Ectodermal cell (in vitro differentiated cells): Measurements from ENCODE around the gene CNTNAP5.

Experiments
- H3K27ac ChIP-seq: 2 replicates; pipeline ENCODE4 v1.7.0; 2013; ENCODE audit warnings: mild to moderate bottlenecking, low read depth, low read length; ENCODE audit not compliant: insufficient read depth, poor library complexity, severe bottlenecking
- H3K27me3 ChIP-seq: 2 replicates; pipeline ENCODE4 v1.7.0; 2013; ENCODE audit warnings: mild to moderate bottlenecking, low read length; ENCODE audit not compliant: insufficient read depth, control insufficient read depth, poor library complexity, severe bottlenecking
- H3K36me3 ChIP-seq: one replicate; pipeline ENCODE4 v1.7.0; 2013; ENCODE audit warnings: low read length; ENCODE audit not compliant: control insufficient read depth, insufficient read depth
- H3K4me1 ChIP-seq: one replicate; pipeline ENCODE4 v1.7.0; 2013; ENCODE audit warnings: low read length; ENCODE audit not compliant: control insufficient read depth, insufficient read depth
- H3K4me3 ChIP-seq: 2 replicates; pipeline ENCODE4 v1.7.0; 2013; ENCODE audit warnings: low read depth, low read length, control low read depth; ENCODE audit not compliant: insufficient read depth
- H3K9me3 ChIP-seq: 2 replicates; pipeline ENCODE4 v1.7.0; 2013; ENCODE audit warnings: mild to moderate bottlenecking, low read length, moderate library complexity; ENCODE audit not compliant: control insufficient read depth
- WGBS, 2 experiments: methylation state at CpG; one replicate each; pipeline ENCODE4 v1.1.7; 2013; ENCODE audit warnings: missing lambda C conversion rate in 2 of 2; 5-methylcytosine and 5-hydroxymethylcytosine counted together

Gene CNTNAP5

DNA sequence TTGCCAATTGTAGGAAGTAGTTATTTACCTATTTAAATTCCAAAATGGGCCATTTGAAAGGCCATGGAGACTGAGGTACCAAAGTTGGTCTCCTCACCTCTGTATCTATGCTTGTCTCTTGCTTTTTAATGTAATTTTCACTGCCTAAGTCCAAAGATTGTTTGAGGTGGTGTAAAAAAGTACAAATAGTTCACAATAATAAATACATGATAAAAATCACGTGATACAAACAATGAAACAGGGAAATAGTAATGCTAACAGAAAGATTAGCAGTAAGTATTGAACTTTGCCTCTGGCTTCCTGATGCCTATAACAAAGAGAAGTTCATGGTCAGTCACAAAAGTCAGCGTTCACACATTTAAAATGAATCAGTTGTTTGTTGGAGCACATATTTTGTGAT, 67.6 kb downstream of the CNTNAP5 start:
- H3K9me3 ChIP-seq: no peaks in the 10 kb centered on the region
- 82 to 100% methylated on average over 2 of the region's 2 CpGs for WGBS, 2 experiments
- H3K27ac ChIP-seq: no peak overlapping the region
- H3K27me3 ChIP-seq: no peaks in the 10 kb centered on the region
- H3K36me3 ChIP-seq: no peaks in the 10 kb centered on the region
- no peaks in the 10 kb centered on the region for H3K4me1 ChIP-seq
- H3K4me3 ChIP-seq: no peak overlapping the region

DNA sequence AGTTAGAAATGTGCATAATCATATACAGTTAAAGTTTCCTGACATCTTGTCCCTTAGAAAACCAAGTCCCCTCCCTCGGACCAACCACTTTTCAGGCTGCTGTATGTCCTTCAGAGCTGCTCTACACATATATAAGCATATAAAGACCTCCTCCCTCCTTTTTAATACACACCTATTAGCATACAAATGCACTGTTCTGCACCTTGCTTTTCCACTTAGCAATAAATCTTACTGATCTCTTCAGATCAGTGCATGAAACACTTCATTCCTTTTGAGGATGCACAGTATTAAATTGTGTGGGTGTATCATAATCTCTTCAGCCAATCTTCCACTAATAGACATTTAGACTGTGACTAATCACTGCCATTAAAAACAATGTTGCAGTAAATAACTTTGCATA, 79.8 kb downstream of the CNTNAP5 start:
- Histone ChIP-seq H3K4me1 (no peaks in the 10 kb centered on the region), H3K9me3 (no peaks in the 10 kb centered on the region), H3K36me3 (no peaks in the 10 kb centered on the region), H3K4me3 (no peak overlapping the region), H3K27ac (no peak overlapping the region), H3K27me3 (no peaks in the 10 kb centered on the region)
- WGBS, 2 experiments: 87 to 91% methylated on average over 1 of the region's 1 CpG

DNA sequence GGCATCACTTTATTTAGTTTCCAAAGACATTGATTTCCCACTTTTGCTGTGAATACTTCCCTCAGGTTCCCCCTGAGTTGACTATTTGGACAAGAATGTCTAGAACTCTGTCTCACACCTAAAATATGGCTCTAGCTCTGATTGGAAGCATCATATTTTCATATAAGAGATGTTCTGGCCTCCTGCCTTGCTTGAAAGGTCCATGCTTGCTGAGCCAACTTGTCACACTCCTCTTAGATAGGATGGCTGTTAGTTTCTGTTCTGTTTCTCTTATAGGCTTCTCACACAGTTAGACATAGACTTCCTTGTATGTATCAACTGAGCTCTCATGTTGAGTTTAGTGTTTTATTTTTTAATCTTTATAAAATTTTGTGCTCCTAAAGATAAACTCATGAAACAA, 87.1 kb downstream of the CNTNAP5 start:
- no peaks in the 10 kb centered on the region for H3K27me3 ChIP-seq
- no peak overlapping the region for H3K4me3 ChIP-seq
- no peaks in the 10 kb centered on the region for H3K4me1 ChIP-seq
- no peaks in the 10 kb centered on the region for H3K9me3 ChIP-seq
- no peaks in the 10 kb centered on the region for H3K36me3 ChIP-seq
- H3K27ac ChIP-seq: no peak overlapping the region

DNA sequence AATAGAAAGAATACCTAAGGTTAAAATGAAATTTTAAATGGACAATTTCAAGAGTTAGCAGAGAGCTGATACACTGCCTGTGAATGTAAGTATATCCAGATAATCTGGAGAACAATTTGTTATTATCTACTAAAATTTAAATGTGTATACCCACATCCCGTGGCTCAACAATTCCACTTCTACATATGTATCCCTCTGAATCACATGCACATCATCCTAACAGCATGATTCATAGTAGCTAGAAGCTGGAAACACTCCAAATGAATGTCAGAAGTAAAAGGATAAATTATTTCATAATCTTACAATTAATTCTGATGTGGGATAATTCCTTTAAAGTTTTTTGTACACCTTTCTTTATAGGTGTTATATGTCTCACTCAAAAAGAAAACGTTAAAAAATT, 87.9 kb downstream of the CNTNAP5 start:
- WGBS, 2 experiments: 71% methylated on average over 1 of the region's 2 CpGs; no CpG with 5 or more reads in 1 of the 2 experiments
- no peaks in the 10 kb centered on the region for H3K36me3 ChIP-seq

DNA sequence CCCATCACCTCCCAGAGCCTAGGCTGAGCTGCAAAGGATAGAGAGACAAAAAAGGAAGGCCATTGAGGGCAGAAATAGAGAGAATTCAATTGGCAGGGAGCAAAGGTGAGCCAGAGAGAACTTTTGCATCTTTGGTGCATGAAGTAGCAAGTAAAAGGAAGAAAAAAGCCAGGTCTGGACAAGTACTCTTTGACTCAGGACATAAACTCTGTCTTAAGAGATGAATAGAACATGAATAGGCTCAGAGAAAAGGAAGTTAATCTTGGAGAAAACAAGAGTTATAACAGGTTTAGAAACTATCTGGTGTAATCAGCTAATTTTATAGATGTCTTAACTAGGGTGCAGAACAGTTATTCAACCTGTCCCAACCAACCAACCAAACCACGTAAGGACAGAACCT, 95.2 kb downstream of the CNTNAP5 start:
- Histone ChIP-seq H3K27ac (no peak overlapping the region), H3K27me3 (no peaks in the 10 kb centered on the region), H3K4me3 (no peak overlapping the region), H3K9me3 (no peaks in the 10 kb centered on the region), H3K36me3 (no peaks in the 10 kb centered on the region), H3K4me1 (no peaks in the 10 kb centered on the region)
- WGBS, 2 experiments: 96 to 100% methylated on average over 1 of the region's 1 CpG

More for the DNA sequence above, 87.9 kb downstream of the CNTNAP5 start:
- H3K4me3 ChIP-seq: no peak overlapping the region
- no peaks in the 10 kb centered on the region for H3K9me3 ChIP-seq
- H3K27me3 ChIP-seq: no peaks in the 10 kb centered on the region
- H3K4me1 ChIP-seq: no peaks in the 10 kb centered on the region
- no peak overlapping the region for H3K27ac ChIP-seq

DNA sequence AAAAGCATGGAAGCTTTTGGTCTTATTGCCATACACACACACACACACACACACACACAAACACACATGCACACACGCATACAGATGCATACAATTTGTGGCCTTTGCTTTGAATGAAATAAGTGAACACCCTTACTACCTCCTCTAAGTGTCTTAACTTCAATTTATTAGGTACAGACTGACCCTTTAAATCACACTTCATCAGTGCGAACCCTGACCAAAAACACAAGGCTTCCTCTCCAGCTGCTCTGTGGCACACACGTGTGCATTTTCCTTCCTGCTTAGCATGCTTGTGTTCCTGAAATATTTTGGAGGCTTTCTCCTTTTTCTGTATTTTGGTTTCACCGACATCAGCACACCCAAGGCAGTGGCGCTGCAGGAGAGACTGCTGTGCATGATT, 96.0 kb downstream of the CNTNAP5 start:
- Histone ChIP-seq H3K27ac (no peak overlapping the region), H3K27me3 (no peaks in the 10 kb centered on the region), H3K4me3 (no peak overlapping the region), H3K9me3 (no peaks in the 10 kb centered on the region), H3K36me3 (no peaks in the 10 kb centered on the region), H3K4me1 (no peaks in the 10 kb centered on the region)
- WGBS, 2 experiments: 92 to 94% methylated on average over 5 of the region's 5 CpGs

DNA sequence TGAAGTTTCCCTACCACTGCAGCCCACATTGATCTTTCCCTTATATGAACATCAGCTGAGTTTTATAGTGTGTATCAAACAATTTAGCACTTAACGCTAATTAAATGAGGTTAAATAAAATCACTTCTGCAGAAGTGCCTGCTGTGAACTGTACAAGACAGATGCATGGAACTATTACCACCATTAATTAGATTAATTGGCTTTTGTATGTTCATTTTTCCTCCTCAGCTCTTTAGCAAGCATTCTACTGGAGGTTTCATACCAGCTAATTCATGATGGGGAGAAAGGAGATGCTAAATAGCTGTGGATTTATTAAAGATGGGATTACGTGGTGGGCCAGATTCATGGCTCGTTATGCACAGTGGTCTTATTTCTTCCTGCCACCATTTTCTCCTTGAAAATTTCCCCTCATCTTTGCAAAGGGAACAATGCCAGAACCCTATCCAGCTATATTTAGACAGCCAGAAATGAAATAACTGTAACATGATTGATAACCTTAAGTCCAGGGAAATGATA, 96.7 kb downstream of the CNTNAP5 start:
- H3K9me3 ChIP-seq: no peaks in the 10 kb centered on the region
- H3K4me3 ChIP-seq: no peak overlapping the region
- H3K4me1 ChIP-seq: no peaks in the 10 kb centered on the region
- H3K27me3 ChIP-seq: no peaks in the 10 kb centered on the region
- H3K36me3 ChIP-seq: no peaks in the 10 kb centered on the region
- WGBS, 2 experiments: 95 to 97% methylated on average over 2 to 3 of the region's 3 CpGs
- H3K27ac ChIP-seq: no peak overlapping the region

DNA sequence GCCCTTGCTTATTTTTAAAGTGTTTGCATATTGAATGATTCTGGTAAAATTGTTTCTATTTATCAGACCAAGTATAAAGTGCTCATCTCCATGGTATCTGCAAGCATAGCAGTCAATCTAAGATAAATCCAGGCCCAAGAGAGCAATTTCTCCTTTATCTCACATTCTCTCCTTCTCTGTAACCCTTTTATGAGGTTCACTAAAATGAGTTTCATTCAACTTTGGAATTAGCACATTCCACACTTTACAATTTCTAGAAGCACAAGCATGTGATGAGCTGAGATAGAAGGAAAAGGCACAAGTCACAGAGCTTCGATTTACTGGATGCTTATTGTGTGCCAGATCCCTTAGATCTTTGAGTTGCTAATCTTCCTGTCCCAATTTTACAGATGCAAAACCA, 97.3 kb downstream of the CNTNAP5 start:
- Histone ChIP-seq H3K27me3 (no peaks in the 10 kb centered on the region), H3K4me3 (no peak overlapping the region), H3K36me3 (no peaks in the 10 kb centered on the region), H3K27ac (no peak overlapping the region), H3K9me3 (no peaks in the 10 kb centered on the region), H3K4me1 (no peaks in the 10 kb centered on the region)
- WGBS, 2 experiments: 95 to 100% methylated on average over 1 of the region's 1 CpG

DNA sequence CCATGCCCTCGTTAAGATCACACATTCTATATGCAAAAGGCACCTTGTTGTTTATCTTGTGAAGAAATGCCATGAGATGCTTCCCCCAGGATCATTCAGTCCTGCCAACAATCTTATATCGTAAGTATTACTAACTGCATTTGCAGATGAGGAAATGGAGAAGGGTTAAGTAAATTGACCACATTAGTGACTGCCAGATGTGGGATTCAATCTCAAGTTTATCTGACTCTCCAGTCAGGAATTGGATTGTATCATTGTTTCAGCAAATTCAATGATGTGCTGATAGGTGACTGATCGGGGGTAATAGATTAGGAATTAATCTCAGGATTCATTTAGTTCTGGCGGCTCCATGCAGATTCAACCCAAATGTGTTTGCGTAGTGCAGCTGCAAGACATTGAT, 106.2 kb downstream of the CNTNAP5 start:
- WGBS, 2 experiments: 97 to 98% methylated on average over 5 of the region's 5 CpGs
- no peaks in the 10 kb centered on the region for H3K36me3 ChIP-seq
- H3K27me3 ChIP-seq: no peaks in the 10 kb centered on the region

DNA sequence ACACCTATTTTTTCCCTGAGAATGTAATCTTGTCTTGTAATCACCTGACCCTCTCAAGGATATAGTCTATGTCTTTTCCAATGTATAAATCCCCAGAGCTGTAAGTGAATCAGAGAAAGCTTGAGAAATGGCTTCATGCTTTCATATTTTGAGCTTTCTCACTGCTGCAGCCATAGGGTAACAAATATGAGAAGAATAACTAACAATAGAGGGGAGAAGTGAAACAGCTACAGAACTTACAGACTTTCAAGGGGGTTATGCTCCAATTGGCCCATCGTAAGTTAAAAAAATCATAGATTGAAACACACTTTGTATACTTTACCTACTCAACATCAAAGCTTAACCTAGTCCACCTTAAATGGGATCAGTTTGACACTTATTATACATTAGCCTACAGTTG, 111.0 kb downstream of the CNTNAP5 start:
- H3K27me3 ChIP-seq: no peaks in the 10 kb centered on the region
- no peaks in the 10 kb centered on the region for H3K9me3 ChIP-seq
- no peaks in the 10 kb centered on the region for H3K36me3 ChIP-seq
- H3K4me3 ChIP-seq: no peak overlapping the region
- no peaks in the 10 kb centered on the region for H3K4me1 ChIP-seq
- WGBS, 2 experiments: 91 to 97% methylated on average over 1 of the region's 1 CpG
- H3K27ac ChIP-seq: no peak overlapping the region

More for the DNA sequence above, 106.2 kb downstream of the CNTNAP5 start:
- H3K9me3 ChIP-seq: no peaks in the 10 kb centered on the region
- no peak overlapping the region for H3K4me3 ChIP-seq
- H3K4me1 ChIP-seq: no peaks in the 10 kb centered on the region
- no peak overlapping the region for H3K27ac ChIP-seq

DNA sequence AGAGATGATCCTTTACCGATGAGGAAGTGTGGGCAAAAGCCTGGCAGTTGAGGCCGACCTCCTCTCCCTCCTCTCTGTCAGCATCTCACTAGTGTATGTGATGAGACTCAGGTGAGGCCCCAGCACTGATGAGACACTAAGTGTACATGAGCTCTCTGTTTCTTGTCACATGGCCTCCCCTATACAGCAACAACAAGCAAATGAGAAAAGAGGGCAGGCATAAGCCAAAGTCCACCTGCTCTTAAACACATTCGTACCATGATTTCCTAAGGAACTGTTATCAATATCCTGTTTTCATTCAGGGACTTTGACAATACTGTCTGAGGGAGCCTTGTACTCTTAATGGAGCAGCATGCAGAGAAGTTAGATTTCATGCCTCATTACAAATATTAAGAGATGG, 113.0 kb downstream of the CNTNAP5 start:
- Histone ChIP-seq H3K27me3 (no peaks in the 10 kb centered on the region), H3K36me3 (no peaks in the 10 kb centered on the region), H3K4me3 (no peak overlapping the region), H3K9me3 (no peaks in the 10 kb centered on the region), H3K27ac (no peak overlapping the region), H3K4me1 (no peaks in the 10 kb centered on the region)
- whole genome bisulfite sequencing, 2 experiments: 96% methylated on average over 3 of the region's 3 CpGs
